PC-9 (cell line): ENCODE measurements around the gene SYNDIG1. TPM values are rescaled to one million over a fixed set of nuclear protein-coding genes. Genes with fewer than 3 reads are reported as not detected.

Experiments
- BruUV-seq: library from RNA; stranded (reverse); fragments of 400-500 nt; replicated peaks from 2 replicates; lab custom pipeline; 2021; lab: Mats Ljungman, UMichigan
- CTCF ChIA-PET: fragments of 300-600 bp; sonication (Branson Sonifier 250); formaldehyde crosslinking; loops from one replicate; lab custom pipeline; 2022; ENCODE audit warnings: antibody characterized with exemption; lab: Charles Lee
- POLR2A ChIA-PET: fragments of 300-600 bp; sonication (Branson Sonifier 250); formaldehyde crosslinking; loops from one replicate; lab custom pipeline; 2022; ENCODE audit warnings: antibody characterized with exemption; ENCODE audit not compliant: unreplicated experiment; lab: Charles Lee
- DNase-seq, 2 experiments: peaks; one replicate each; pipeline versions ENCODE4 v3.0.0 to v3.0.0-alpha.2; 2015 to 2022; ENCODE audit warnings: mixed read lengths in 1 of 2
- H2AFZ ChIP-seq: fragments of 200-600 bp; sonication (generic); 2 replicates; pipeline ENCODE4 v1.8.1; 2017; ENCODE audit warnings: antibody characterized with exemption
- H3F3A ChIP-seq: fragments of 200-600 bp; sonication (generic); 2 replicates; pipeline ENCODE4 v1.8.1; 2017; ENCODE audit warnings: antibody characterized with exemption, mild to moderate bottlenecking, low read depth; ENCODE audit not compliant: insufficient read depth
- H3K27ac ChIP-seq: fragments of 200-600 bp; sonication (generic); 2 replicates; pipeline ENCODE4 v1.6.1; 2016; ENCODE audit warnings: mixed run types
- H3K27me3 ChIP-seq: fragments of 200-600 bp; sonication (generic); 2 replicates; pipeline ENCODE4 v1.6.1; 2016; ENCODE audit warnings: low read depth, mixed run types; ENCODE audit not compliant: insufficient read depth
- H3K36me3 ChIP-seq: fragments of 200-600 bp; sonication (generic); 2 replicates; pipeline ENCODE4 v1.6.1; 2016; ENCODE audit warnings: low read depth, mixed run types
- H3K4me1 ChIP-seq: fragments of 200-600 bp; sonication (generic); replicated peaks from 2 replicates; pipeline ENCODE4 v1.6.1; 2016; ENCODE audit warnings: mixed run types; ENCODE audit not compliant: insufficient read depth
- H3K4me2 ChIP-seq: fragments of 200-600 bp; sonication (generic); 2 replicates; pipeline ENCODE4 v1.6.1; 2017; ENCODE audit warnings: mixed run types
- H3K4me3 ChIP-seq: fragments of 200-600 bp; sonication (generic); 2 replicates; pipeline ENCODE4 v1.6.1; 2016; ENCODE audit warnings: mixed run types
- H3K79me2 ChIP-seq: fragments of 200-600 bp; sonication (generic); 2 replicates; pipeline ENCODE4 v1.6.1; 2017; ENCODE audit warnings: low read depth, mixed run types
- H3K9me2 ChIP-seq: fragments of 200-600 bp; sonication (generic); 2 replicates; pipeline ENCODE4 v1.8.1; 2017; ENCODE audit warnings: mild to moderate bottlenecking; ENCODE audit not compliant: insufficient read depth
- H3K9me3 ChIP-seq: fragments of 200-600 bp; sonication (generic); 2 replicates; pipeline ENCODE4 v1.8.1; 2016; ENCODE audit warnings: low read depth; ENCODE audit not compliant: insufficient read depth
- H4K20me1 ChIP-seq: fragments of 200-600 bp; sonication (generic); 2 replicates; pipeline ENCODE4 v1.8.1; 2017; ENCODE audit not compliant: insufficient read depth
- CTCF ChIP-seq: fragments of 200-600 bp; sonication (generic); conservative IDR thresholded peaks from 2 replicates; pipeline ENCODE4 v1.6.1; 2017; ENCODE audit warnings: mixed run types, antibody characterized with exemption, mild to moderate bottlenecking, moderate library complexity
- EZH2 ChIP-seq: fragments of 200-600 bp; sonication (generic); IDR thresholded peaks from 2 replicates; pipeline ENCODE4 v1.8.0; 2017; ENCODE audit warnings: antibody characterized with exemption, low read depth
- intact Hi-C: fragments of 100-400 bp; cut with micrococcal nuclease; formaldehyde crosslinking; loops from one replicate; pipeline ENCODE4 v1.10.0; 2022; ENCODE audit not compliant: unreplicated experiment
- total RNA-seq: library from RNA; stranded (reverse); gene quantifications from 2 replicates; pipeline ENCODE4 v1.2.3, GENCODE V29; 2021

Gene SYNDIG1
- total RNA-seq, 1 experiment from 2014 or later = 0.17 TPM

DNA sequence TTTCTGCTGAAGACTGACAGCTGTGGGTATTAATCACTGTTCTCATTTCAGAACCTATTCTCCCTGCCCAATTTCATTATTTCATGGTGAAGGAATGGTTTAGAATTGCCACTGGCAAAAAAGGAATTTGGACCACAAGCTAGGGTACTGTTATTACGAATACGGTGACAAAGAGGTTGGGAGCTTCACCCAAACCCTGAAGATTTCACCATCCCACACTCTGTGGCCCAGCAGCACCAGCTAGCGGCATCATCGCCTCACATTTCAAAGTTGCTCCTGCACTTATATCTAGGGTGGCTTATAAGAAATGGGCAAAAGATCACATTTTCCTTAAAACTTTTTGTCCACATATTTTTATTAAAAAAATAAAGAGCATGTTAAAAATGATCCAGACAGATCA, 236.1 kb downstream of the SYNDIG1 start:
- no peaks in the 10 kb centered on the region for H4K20me1 ChIP-seq
- H3K27ac ChIP-seq = no peak overlapping the region
- TF ChIP-seq CTCF = no peak
- no peak for TF ChIP-seq EZH2
- H3K4me3 ChIP-seq = no peak overlapping the region
- ChIA-PET CTCF (no interaction called here), POLR2A (no interaction called here)
- H3K9me2 ChIP-seq = no peaks in the 10 kb centered on the region
- H3F3A ChIP-seq = no peaks in the 10 kb centered on the region
- H3K4me1 ChIP-seq = no peaks in the 10 kb centered on the region
- BruUV-seq = no TSS peak
- H3K9me3 ChIP-seq = no peaks in the 10 kb centered on the region
- no peak overlapping the region for H3K4me2 ChIP-seq
- H3K36me3 ChIP-seq = no peaks in the 10 kb centered on the region
- no peak overlapping the region for H2AFZ ChIP-seq
- H3K79me2 ChIP-seq = no peaks in the 10 kb centered on the region
- no peak for DNase-seq
- H3K27me3 ChIP-seq = no peaks in the 10 kb centered on the region
- intact Hi-C loops = no loop called here

DNA sequence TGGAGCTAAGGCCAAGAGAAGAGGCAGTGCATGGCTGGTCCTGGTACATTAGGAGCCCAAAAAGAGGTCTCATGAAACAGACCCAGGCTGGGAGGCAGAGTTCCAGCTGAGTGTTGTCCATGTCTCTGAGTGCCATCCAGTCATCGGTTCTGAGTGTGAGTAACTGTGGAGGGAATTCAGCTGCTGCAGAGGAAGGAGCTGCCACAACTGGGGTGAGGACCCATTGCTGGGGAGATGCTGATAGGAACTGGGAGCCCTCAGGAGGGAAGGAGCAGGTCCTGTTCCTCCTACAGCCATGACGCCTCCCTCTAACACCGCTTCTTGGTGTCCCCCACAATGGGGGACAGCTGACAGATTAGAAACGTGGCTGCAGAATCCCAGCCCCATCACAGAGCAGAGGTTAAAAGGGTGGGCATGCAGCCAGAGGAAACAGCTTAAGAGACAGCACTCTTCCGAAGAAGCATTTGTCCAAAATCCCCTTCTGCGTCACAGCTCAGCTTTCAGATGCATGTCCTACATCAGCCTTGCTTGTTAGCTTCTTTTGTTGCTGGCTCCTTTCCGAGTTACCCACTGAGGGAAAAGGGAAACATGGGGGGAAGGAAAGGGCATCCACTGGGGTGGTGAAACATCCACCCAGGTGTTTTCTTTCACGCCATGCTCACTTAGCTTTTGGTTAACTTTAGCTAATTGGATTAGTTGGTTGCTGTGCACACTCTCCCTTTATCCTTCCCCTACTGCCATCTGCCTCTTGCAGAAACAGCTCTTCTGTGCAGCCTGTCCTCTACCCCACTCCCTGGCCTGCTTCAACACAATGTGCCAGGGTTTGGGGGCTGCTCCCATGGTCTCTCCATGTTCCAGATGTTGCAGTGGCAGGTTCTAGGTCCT, 239.2 kb downstream of the SYNDIG1 start:
- no TSS peak for BruUV-seq
- intact Hi-C loops = no loop called here
- no peaks in the 10 kb centered on the region for H3K9me2 ChIP-seq
- no peaks in the 10 kb centered on the region for H3F3A ChIP-seq
- H3K27me3 ChIP-seq = no peaks in the 10 kb centered on the region
- DNase-seq = no peak
- no peaks in the 10 kb centered on the region for H3K36me3 ChIP-seq
- no peaks in the 10 kb centered on the region for H4K20me1 ChIP-seq
- no peaks in the 10 kb centered on the region for H3K4me1 ChIP-seq
- ChIA-PET CTCF (interaction anchor here (0.6 kb wide), 1 partner anchor 690 kb away, joined by 3 read pairs; no protein-coding TSS in a partner anchor), POLR2A (no interaction called here)
- no peak overlapping the region for H2AFZ ChIP-seq
- no peak overlapping the region for H3K4me3 ChIP-seq
- H3K9me3 ChIP-seq = no peaks in the 10 kb centered on the region
- H3K79me2 ChIP-seq = no peaks in the 10 kb centered on the region
- no peak for TF ChIP-seq EZH2
- TF ChIP-seq CTCF = no peak
- no peak overlapping the region for H3K4me2 ChIP-seq
- no peak overlapping the region for H3K27ac ChIP-seq
